CD8-positive, alpha-beta memory T cell (primary cell): ENCODE data around the gene UBXN6. TPM values are rescaled to one million over a fixed set of nuclear protein-coding genes. Genes with fewer than 3 reads are reported as not detected.

Source experiments
- CTCF ChIA-PET: fragments of 350-600 bp; sonication (Branson Sonifier 250); formaldehyde crosslinking; loops from one replicate; lab custom pipeline; 2021; ENCODE audit warnings: antibody characterized with exemption; lab: Charles Lee
- POLR2A ChIA-PET: fragments of 350-600 bp; sonication (Branson Sonifier 250); formaldehyde crosslinking; loops from one replicate; lab custom pipeline; 2021; ENCODE audit warnings: antibody characterized with exemption; lab: Charles Lee
- DNase-seq, 5 donors: peaks; one replicate each; pipeline versions ENCODE4 v3.0.0 to v3.0.0-alpha.2; 2020 to 2022; ENCODE audit warnings: mixed read lengths in 1 of 5
- H3K27ac ChIP-seq: one replicate; pipeline ENCODE4 v1.7.0; 2013; ENCODE audit warnings: low read depth, mild to moderate bottlenecking, low read length, moderate library complexity
- H3K27me3 ChIP-seq: 2 replicates; pipeline ENCODE4 v1.7.0; 2013; ENCODE audit warnings: low read length, mild to moderate bottlenecking; ENCODE audit not compliant: insufficient read depth, poor library complexity, severe bottlenecking
- H3K36me3 ChIP-seq: 2 replicates; pipeline ENCODE4 v1.7.0; 2013; ENCODE audit warnings: mild to moderate bottlenecking, low read length, moderate library complexity; ENCODE audit not compliant: insufficient read depth
- H3K4me1 ChIP-seq: 2 replicates; pipeline ENCODE4 v1.7.0; 2013; ENCODE audit warnings: mild to moderate bottlenecking, low read length, moderate library complexity; ENCODE audit not compliant: insufficient read depth
- H3K4me3 ChIP-seq: 2 replicates; pipeline ENCODE4 v1.7.0; 2013; ENCODE audit warnings: mild to moderate bottlenecking, low read length
- H3K9me3 ChIP-seq: 2 replicates; pipeline ENCODE4 v1.7.0; 2013; ENCODE audit warnings: mild to moderate bottlenecking, low read length
- H3K27ac Mint-ChIP-seq, 8 donors: one replicate each; pipeline ENCODE4 v1.8.0; 2020 to 2021; ENCODE audit warnings: mixed read lengths in 8 of 8, mild to moderate bottlenecking in 6 of 8, inconsistent platforms in 3 of 8, moderate library complexity in 3 of 8
- H3K27me3 Mint-ChIP-seq, 2 donors: one replicate each; pipeline ENCODE4 v1.8.0; 2020 to 2021; ENCODE audit warnings: mixed read lengths in 2 of 2, mild to moderate bottlenecking in 1 of 2, moderate library complexity in 1 of 2
- H3K36me3 Mint-ChIP-seq, 3 donors: one replicate each; pipeline ENCODE4 v1.8.0; 2020 to 2021; ENCODE audit warnings: mixed read lengths in 3 of 3, inconsistent platforms in 1 of 3, mild to moderate bottlenecking in 1 of 3
- H3K4me1 Mint-ChIP-seq, 3 donors: one replicate each; pipeline ENCODE4 v1.8.0; 2020 to 2021; ENCODE audit warnings: mixed read lengths in 3 of 3, inconsistent platforms in 1 of 3, mild to moderate bottlenecking in 1 of 3
- H3K4me3 Mint-ChIP-seq, 7 donors: one replicate each; pipeline ENCODE4 v1.8.0; 2020 to 2021; ENCODE audit warnings: mixed read lengths in 7 of 7, mild to moderate bottlenecking in 6 of 7, moderate library complexity in 4 of 7, inconsistent platforms in 2 of 7
- H3K9me3 Mint-ChIP-seq, 5 donors: one replicate each; pipeline ENCODE4 v1.8.0; 2020 to 2022; ENCODE audit warnings: mixed read lengths in 5 of 5, mild to moderate bottlenecking in 3 of 5, moderate library complexity in 2 of 5, inconsistent platforms in 1 of 5
- polyA plus RNA-seq: library from polyadenylated mRNA; unstranded; fragments of 300-500 nt; fragmentation: Illumina TruSeq; gene quantifications from one replicate; pipeline ENCODE4 v1.2.3, GENCODE V29; 2021
- total RNA-seq, 2 experiments: library from RNA; stranded (reverse); gene quantifications; one replicate each; pipeline ENCODE4 v1.2.3, GENCODE V29; 2021

The UBXN6 gene
- total and polyA plus RNA-seq, 3 experiments from 2014 or later: 5.2 to 60.0 (median 56.6) TPM

DNA sequence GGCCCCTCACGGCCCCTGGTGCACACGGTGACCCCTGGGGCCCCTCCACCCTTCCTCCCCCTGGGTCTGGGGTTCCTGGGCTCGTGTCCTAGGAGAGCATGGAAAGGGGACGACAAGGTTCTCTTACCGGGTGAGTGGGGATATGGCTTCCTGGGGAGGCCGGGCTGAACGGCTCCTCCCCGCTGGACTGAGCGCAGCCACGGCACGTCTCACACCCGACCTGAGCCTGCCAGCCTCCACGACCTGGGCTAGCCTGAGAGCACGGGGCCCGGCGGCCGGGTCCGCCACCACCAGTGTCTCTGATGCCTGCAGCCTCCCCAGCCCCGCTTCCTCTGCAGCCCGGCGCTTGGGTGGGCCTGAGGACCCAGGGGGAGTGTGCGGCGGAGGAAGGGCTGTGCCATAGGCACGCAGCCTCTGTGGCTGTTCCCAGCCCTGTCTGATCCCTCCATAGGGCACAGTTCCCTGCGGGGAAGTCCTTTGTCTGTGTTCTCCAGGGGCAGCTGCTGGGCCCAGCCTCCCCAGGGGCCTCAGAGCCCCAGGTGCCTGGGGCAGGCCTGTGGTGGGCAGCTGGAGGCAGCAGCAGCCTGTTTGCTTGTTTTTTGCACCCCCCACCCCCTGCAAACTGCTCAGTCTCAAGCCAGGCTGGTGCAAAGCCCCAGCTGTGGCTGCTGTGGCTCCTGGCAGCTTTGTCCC is 45.7 kb upstream of the UBXN6 start:
- peaks cover 3 to 54% (median 4%) of the 10 kb centered on the region in 3 donors for H3K36me3 Mint-ChIP-seq
- H3K9me3 Mint-ChIP-seq: no peaks in the 10 kb centered on the region
- no peak overlapping the region for H3K4me3 ChIP-seq
- no peaks in the 10 kb centered on the region for H3K27me3 ChIP-seq
- H3K4me3 Mint-ChIP-seq: no peak overlapping the region
- H3K9me3 ChIP-seq: no peaks in the 10 kb centered on the region
- no peaks in the 10 kb centered on the region for H3K36me3 ChIP-seq
- H3K27ac ChIP-seq: no peak overlapping the region
- no peaks in the 10 kb centered on the region for H3K4me1 Mint-ChIP-seq
- H3K27ac Mint-ChIP-seq: no peak overlapping the region
- H3K27me3 Mint-ChIP-seq: no peaks in the 10 kb centered on the region
- CTCF ChIA-PET: no interaction called here
- POLR2A ChIA-PET: no interaction called here
- H3K4me1 ChIP-seq: no peaks in the 10 kb centered on the region
- DNase-seq: no peak

DNA sequence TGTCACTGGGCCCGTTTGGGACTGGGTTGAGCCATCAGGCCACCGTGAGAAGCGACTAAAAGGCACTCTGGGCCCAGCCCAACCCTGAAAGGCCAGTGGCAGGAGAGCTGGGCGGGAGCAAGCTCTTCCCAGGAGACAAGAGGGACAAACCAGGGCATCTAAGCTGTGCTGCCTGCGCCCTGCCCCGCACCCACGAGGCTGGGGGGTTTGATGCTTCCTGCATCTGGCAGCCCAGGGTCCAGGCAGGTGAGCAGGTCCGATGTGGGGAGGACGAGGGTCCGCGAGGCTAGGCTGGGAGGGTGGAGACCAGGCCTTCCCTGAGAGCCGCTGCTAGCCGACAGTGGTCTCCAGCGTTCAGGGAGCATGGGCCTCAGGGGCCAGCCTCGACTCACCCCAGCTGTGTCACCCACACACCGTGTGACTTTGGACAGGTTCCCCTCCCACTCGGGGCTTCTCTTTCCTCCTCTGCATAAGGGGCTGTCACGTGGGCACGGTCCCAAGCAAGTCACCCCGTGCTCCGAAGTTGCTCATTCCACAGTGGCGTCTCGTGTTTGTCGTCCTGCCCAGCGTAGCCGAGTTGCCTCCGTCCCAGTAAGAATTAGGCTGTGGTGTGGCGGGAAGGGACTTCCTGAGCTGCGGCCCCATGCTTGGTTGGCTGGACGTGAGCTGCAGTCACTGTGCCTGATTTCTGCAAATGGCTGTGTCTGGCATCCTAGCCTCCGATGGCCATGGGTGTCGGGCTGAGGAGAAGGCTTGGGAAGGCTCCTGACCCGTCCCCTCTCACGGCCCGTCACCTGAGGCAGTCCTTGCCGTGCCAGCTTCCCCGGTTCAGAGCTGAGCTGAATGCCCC is 44.9 kb upstream of the UBXN6 start:
- ChIA-PET POLR2A (no interaction called here), CTCF (no interaction called here)
- H3K27me3 ChIP-seq: no peaks in the 10 kb centered on the region
- H3K4me1 ChIP-seq: no peaks in the 10 kb centered on the region
- no peaks in the 10 kb centered on the region for H3K36me3 ChIP-seq
- no peaks in the 10 kb centered on the region for H3K4me1 Mint-ChIP-seq
- no peak overlapping the region for H3K27ac ChIP-seq
- no peaks in the 10 kb centered on the region for H3K9me3 ChIP-seq
- no peak for DNase-seq
- peaks cover 3 to 58% (median 4%) of the 10 kb centered on the region in 3 donors for H3K36me3 Mint-ChIP-seq
- no peak overlapping the region for H3K4me3 ChIP-seq
- H3K27me3 Mint-ChIP-seq: no peaks in the 10 kb centered on the region
- H3K9me3 Mint-ChIP-seq: no peaks in the 10 kb centered on the region
- H3K4me3 Mint-ChIP-seq: no peak overlapping the region
- H3K27ac Mint-ChIP-seq: no peak overlapping the region

DNA sequence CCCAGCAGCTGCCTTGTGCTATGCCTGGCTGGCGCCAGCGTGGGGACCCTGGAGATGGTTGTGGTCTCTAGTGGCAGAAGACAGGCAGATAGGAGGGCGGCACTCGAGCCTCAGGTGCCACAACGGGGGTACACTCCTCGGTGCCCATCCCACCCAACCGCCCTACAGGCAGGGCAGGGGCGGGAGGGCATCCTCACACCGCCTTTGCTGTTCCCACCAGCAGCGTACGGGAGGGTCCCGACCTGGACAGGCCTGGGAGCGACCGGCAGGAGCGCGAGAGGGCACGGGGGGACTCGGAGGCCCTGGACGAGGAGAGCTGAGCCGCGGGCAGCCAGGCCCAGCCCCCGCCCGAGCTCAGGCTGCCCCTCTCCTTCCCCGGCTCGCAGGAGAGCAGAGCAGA is 44.1 kb upstream of the UBXN6 start:
- Mint-ChIP-seq H3K36me3 (peaks cover 3 to 61% (median 4%) of the 10 kb centered on the region in 3 donors), H3K4me3 (no peak overlapping the region), H3K27ac (no peak overlapping the region), H3K27me3 (no peaks in the 10 kb centered on the region), H3K9me3 (no peaks in the 10 kb centered on the region), H3K4me1 (no peaks in the 10 kb centered on the region)
- no peak for DNase-seq
- Histone ChIP-seq H3K9me3 (no peaks in the 10 kb centered on the region), H3K4me3 (no peak overlapping the region), H3K27me3 (no peaks in the 10 kb centered on the region), H3K36me3 (no peaks in the 10 kb centered on the region), H3K4me1 (no peaks in the 10 kb centered on the region), H3K27ac (no peak overlapping the region)
- ChIA-PET CTCF (no interaction called here), POLR2A (interaction anchor here (0.6 kb wide), 1 partner anchor 25 kb away, joined by 3 read pairs; no protein-coding TSS in a partner anchor)

GRCh38 chr19:4500841-4501591 is 43.4 kb upstream of the UBXN6 start:
- Histone ChIP-seq H3K27me3 (no peaks in the 10 kb centered on the region), H3K9me3 (no peaks in the 10 kb centered on the region), H3K27ac (no peak overlapping the region), H3K36me3 (no peaks in the 10 kb centered on the region), H3K4me3 (no peak overlapping the region), H3K4me1 (no peaks in the 10 kb centered on the region)
- no peak overlapping the region for H3K27ac Mint-ChIP-seq
- no peak overlapping the region for H3K4me3 Mint-ChIP-seq
- H3K4me1 Mint-ChIP-seq: no peaks in the 10 kb centered on the region
- CTCF ChIA-PET: no interaction called here
- no peaks in the 10 kb centered on the region for H3K27me3 Mint-ChIP-seq
- DNase-seq: no peak
- POLR2A ChIA-PET: interaction anchor here (0.6 kb wide), 1 partner anchor 25 kb away, joined by 3 read pairs; no protein-coding TSS in a partner anchor
- H3K9me3 Mint-ChIP-seq: no peaks in the 10 kb centered on the region
- peaks cover 0 to 60% (median 0%) of the 10 kb centered on the region in 3 donors for H3K36me3 Mint-ChIP-seq

DNA sequence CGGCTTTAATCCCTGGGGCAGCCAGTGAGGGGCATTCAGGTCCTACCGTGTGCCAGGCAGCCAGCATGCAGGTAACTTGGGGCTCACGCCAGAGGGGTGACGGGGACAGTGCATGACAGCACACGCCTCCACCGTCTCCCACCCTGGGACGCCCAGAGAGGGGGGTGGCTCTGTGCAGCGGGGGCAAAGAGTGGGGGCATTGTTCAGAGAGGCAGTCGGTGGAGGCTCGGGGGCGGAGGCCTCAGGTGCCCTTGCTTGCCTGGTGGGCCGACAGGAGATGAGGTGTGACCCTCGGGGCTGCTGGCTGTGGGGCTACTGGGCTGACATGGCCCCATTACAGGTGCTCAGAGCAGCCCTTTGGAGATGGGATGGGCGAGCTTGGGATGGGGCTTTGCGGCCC is 42.3 kb upstream of the UBXN6 start:
- Histone ChIP-seq H3K27ac (no peak overlapping the region), H3K4me3 (no peak overlapping the region), H3K9me3 (no peaks in the 10 kb centered on the region), H3K36me3 (no peaks in the 10 kb centered on the region), H3K27me3 (no peaks in the 10 kb centered on the region), H3K4me1 (no peaks in the 10 kb centered on the region)
- peaks cover 0 to 60% (median 0%) of the 10 kb centered on the region in 3 donors for H3K36me3 Mint-ChIP-seq
- no peak for DNase-seq
- POLR2A ChIA-PET: no interaction called here
- no peaks in the 10 kb centered on the region for H3K4me1 Mint-ChIP-seq
- CTCF ChIA-PET: no interaction called here
- H3K27me3 Mint-ChIP-seq: no peaks in the 10 kb centered on the region
- H3K9me3 Mint-ChIP-seq: no peaks in the 10 kb centered on the region
- H3K27ac Mint-ChIP-seq: no peak overlapping the region
- H3K4me3 Mint-ChIP-seq: no peak overlapping the region

DNA sequence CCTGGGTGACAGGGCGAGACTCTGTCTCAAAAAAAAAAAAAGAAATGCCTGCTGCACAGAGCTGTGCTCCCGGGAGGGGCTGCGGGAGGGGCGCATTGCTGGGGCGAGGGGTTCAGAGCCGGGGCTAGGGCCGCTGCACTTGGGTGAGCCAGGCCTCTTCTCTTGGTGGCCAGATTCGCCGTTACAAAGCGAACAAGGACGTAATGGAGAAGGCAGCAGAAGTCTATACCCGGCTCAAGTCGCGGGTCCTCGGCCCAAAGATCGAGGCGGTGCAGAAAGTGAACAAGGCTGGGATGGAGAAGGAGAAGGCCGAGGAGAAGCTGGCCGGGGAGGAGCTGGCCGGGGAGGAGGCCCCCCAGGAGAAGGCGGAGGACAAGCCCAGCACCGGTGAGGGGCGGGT is 41.7 kb upstream of the UBXN6 start:
- H3K9me3 ChIP-seq: no peaks in the 10 kb centered on the region
- no peaks in the 10 kb centered on the region for H3K9me3 Mint-ChIP-seq
- H3K27me3 ChIP-seq: no peaks in the 10 kb centered on the region
- H3K36me3 ChIP-seq: no peaks in the 10 kb centered on the region
- H3K4me1 Mint-ChIP-seq: no peaks in the 10 kb centered on the region
- DNase-seq: no peak
- H3K27ac ChIP-seq: no peak overlapping the region
- ChIA-PET POLR2A (no interaction called here), CTCF (no interaction called here)
- no peak overlapping the region for H3K4me3 Mint-ChIP-seq
- H3K4me1 ChIP-seq: no peaks in the 10 kb centered on the region
- no peaks in the 10 kb centered on the region for H3K27me3 Mint-ChIP-seq
- H3K27ac Mint-ChIP-seq: peak overlapping the region in 1 of 8 donors; percentile 36
- no peak overlapping the region for H3K4me3 ChIP-seq
- peaks cover 0 to 65% (median 0%) of the 10 kb centered on the region in 3 donors for H3K36me3 Mint-ChIP-seq

DNA sequence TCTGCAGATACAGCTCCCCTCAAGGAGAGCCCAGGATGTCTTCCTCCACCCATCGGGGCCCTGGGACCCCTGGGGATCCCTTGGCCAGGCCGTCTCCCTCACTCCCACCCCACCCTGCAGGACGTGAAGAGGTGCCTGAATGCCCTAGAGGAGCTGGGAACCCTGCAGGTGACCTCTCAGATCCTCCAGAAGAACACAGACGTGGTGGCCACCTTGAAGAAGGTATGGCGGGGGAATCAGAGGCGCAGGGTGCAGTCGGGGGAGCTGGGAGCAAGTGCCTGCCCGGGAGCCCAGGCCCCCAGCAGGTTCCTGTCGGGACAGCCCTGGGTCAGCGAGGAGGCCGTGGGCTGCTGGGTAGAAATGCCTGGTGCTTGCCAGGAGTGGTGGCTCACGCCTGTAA is 41.1 kb upstream of the UBXN6 start:
- H3K36me3 Mint-ChIP-seq: peaks cover 0 to 62% (median 0%) of the 10 kb centered on the region in 3 donors
- Histone ChIP-seq H3K36me3 (no peaks in the 10 kb centered on the region), H3K9me3 (no peaks in the 10 kb centered on the region), H3K4me3 (no peak overlapping the region), H3K27me3 (no peaks in the 10 kb centered on the region), H3K27ac (no peak overlapping the region), H3K4me1 (no peaks in the 10 kb centered on the region)
- no peaks in the 10 kb centered on the region for H3K27me3 Mint-ChIP-seq
- no peaks in the 10 kb centered on the region for H3K4me1 Mint-ChIP-seq
- no peak overlapping the region for H3K27ac Mint-ChIP-seq
- ChIA-PET POLR2A (no interaction called here), CTCF (no interaction called here)
- DNase-seq: no peak
- H3K9me3 Mint-ChIP-seq: no peaks in the 10 kb centered on the region
- no peak overlapping the region for H3K4me3 Mint-ChIP-seq
